Heart left ventricle (tissue), 13 donors: ENCODE data around the gene ERN1.

Experiments used
- POLR2A ChIP-seq, 2 donors: fragments of 450-650 bp; IDR thresholded peaks; one replicate each; pipeline ENCODE4 v1.6.1; 2017; ENCODE audit warnings: antibody characterized with exemption in 2 of 2, mild to moderate bottlenecking in 2 of 2, moderate library complexity in 2 of 2
- TF ChIP-seq, protein P1 (sequence below), 12 donors: fragments of 200-600 bp; sonication (generic) in 4 of 12; IDR thresholded peaks; one replicate each; pipeline versions ENCODE4 v1.5.0 to v1.8.0; 2018 to 2022; ENCODE audit warnings: antibody characterized with exemption in 12 of 12, mild to moderate bottlenecking in 5 of 12
- donor health status: ischemic (EF 13 %, LVEDD 7.1; RV severe dilation, severe dysfunction).
- donor health status: DM: no; HTN: yes; CAD: no.
- donor health status: DM: no; HTN: no; CAD: no.
- donor health status: ischemic (EF 25% LVEDD 6.9; RV normal size, moderate dysfunction).
- donor health status: ischemic (EF 25% LVEDD 5.7; RV mildly dilated, moderate dysfunction).
- donor health status: ischemic (EF 35%, LVEDD 5.7; RV mildly dilated, moderate dysfunction).
- donor health status: nonischemic (EF 11% LVEDD 7.7; RV severe dilation, severe dysfunction).
- donor health status: DM: yes; HTN: yes; CAD: no.
- donor health status: PGD.
- donor health status: ischemic (EF 29% LVEDD 5.4; RV normal size, mild dysfunction).
- donor health status: nonischemic (EF 23%, LVEDD 6.1; RV moderate dilation, normal function).

DNA sequence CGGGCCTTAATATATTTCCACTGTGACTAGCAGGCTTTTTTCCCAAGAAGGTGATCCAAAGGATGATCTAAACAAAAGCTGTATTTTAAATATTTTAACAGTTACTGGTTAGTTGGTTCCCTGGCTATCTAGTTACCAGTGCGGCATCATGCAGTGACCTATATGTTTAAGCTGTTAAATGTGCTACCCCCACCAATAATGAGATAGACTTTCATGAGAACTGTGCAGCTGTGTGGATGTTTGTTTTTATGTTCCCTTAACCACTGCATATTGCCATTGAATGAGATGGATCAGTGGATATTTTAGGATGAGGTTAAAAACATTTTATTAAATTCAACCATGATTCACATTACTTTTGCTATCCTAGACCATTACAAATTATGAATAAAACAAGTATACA, 16.9 kb downstream of the ERN1 start:
- TF ChIP-seq, protein P1, sequence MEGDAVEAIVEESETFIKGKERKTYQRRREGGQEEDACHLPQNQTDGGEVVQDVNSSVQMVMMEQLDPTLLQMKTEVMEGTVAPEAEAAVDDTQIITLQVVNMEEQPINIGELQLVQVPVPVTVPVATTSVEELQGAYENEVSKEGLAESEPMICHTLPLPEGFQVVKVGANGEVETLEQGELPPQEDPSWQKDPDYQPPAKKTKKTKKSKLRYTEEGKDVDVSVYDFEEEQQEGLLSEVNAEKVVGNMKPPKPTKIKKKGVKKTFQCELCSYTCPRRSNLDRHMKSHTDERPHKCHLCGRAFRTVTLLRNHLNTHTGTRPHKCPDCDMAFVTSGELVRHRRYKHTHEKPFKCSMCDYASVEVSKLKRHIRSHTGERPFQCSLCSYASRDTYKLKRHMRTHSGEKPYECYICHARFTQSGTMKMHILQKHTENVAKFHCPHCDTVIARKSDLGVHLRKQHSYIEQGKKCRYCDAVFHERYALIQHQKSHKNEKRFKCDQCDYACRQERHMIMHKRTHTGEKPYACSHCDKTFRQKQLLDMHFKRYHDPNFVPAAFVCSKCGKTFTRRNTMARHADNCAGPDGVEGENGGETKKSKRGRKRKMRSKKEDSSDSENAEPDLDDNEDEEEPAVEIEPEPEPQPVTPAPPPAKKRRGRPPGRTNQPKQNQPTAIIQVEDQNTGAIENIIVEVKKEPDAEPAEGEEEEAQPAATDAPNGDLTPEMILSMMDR (IDR thresholded peaks at IDR 0.05), result no peak
- no peak for TF ChIP-seq POLR2A (IDR thresholded peaks at IDR 0.05)
